HT1080 (cell line): ENCODE measurements around the gene STUB1. TPM values are rescaled to one million over a fixed set of nuclear protein-coding genes. Genes with fewer than 3 reads are reported as not detected.

Experiments
- DNase-seq: peaks from one replicate; pipeline ENCODE4 v3.0.0-alpha.2; 2015; ENCODE audit warnings: low read depth
- total RNA-seq: library from RNA; depleted of rRNA; stranded (reverse); fragments of >200 nt; shearing (Covaris generic); gene quantifications from 2 replicates; pipeline ENCODE4 v1.2.3, GENCODE V29; 2014; rRNA removed

The STUB1 gene
- total RNA-seq, 1 experiment from 2014 or later = 208 TPM

DNA sequence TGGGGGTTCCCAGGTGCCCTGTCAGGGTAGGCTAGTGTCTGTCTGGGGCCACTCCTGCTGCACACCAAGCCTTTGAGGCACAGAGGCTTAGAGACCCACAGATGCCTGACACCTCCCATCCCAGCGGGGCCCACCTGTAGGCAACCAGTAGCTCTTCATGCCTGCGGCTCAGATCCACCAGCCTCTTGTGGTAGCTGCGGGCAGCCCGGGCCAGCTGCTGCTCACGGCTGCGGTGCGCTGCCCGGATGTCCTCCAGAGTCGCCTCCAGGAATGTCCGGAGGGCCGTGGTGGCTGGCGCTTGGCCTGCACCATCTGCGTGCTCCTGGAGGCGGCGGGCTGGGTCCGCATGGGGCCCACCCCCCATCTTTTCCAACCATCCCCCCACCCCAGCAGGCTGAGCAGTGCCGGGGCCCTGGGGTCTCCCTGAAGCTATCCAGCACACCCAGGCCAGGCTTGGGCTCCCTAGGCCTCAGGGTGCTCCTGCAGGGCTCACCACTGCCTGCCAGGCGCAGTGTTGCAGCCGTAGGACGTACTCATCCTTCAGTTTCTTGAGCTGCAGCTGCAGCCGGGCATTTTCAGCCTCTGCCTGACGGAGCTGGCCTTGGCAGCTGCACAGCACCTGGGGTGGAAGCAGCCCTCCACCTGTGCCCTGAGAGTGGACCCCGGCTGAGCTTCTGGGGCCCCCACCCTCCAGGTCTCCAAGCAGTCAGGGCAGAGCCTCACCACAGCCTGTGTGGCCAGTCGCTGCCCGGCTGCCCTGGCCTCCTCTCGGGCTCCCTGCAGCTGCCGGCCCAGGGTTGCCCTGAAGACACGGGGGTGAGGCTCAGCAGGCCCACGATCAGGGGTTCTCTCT lies 44.2 kb downstream of the STUB1 start:
- no peak for DNase-seq

DNA sequence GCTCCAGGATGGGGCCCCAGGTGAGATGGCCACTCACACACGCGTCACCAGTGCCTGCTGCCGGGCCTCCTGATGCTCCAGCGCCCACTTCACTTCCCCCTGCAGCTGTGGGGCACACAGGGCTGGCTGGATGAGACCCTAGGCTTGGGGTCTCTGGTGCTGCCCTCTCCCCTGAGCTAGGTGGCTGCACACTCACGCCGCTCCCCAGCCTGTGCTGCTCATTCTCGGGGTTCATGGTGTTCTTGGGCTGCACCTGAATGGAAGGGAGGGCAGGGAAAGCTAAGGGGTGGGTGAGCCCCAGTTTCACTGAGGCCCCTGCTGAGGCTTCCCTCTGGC lies 44.8 kb downstream of the STUB1 start:
- DNase-seq = no peak

DNA sequence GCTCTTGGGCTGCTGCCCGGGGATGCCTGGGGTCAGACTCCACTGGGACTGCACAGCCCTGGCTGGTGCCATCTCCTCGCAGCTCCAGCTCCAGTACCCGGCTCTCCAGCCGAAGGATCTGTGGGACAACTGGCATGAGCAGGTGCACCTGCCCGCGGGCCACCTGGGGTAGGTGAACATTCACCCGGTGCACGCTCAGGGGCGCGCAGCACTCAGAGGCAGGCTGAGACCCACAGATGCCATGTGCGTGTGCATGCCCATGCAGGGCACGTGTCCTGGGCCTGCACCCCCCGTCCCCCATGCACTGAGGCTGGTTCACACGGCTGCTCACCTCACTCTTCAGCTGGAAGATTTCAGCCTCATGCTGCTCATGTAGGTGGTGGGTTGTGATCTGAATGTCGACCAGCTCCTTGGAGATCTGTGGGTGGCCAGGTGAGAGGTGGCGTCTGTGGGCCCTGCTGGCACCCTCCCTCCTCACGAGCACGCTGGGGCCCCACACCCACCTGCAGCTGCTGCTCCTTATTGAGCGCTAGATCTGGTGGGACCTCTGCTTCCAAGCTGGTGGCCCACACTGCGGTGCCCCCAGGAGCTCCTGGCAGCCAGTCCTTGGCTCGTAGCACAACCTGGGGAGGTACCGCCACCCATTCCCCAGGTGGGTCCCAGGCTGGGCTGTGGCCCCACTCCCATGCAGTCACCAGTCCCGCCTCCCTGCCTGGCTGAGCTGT lies 45.4 kb downstream of the STUB1 start:
- no peak for DNase-seq

DNA sequence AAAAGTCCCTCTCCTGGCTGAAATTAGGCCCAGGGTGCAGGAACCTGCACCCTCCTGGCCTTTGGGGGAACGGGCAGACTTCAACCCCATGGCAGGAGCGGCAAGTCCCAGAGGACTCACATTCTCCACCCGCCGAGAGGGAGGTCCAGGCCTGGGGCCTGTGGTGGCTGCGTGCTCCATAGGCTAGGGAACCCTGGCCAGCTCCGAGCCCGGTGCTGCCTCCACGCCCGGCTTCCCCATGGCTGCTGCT lies 45.9 kb downstream of the STUB1 start:
- no peak for DNase-seq

DNA sequence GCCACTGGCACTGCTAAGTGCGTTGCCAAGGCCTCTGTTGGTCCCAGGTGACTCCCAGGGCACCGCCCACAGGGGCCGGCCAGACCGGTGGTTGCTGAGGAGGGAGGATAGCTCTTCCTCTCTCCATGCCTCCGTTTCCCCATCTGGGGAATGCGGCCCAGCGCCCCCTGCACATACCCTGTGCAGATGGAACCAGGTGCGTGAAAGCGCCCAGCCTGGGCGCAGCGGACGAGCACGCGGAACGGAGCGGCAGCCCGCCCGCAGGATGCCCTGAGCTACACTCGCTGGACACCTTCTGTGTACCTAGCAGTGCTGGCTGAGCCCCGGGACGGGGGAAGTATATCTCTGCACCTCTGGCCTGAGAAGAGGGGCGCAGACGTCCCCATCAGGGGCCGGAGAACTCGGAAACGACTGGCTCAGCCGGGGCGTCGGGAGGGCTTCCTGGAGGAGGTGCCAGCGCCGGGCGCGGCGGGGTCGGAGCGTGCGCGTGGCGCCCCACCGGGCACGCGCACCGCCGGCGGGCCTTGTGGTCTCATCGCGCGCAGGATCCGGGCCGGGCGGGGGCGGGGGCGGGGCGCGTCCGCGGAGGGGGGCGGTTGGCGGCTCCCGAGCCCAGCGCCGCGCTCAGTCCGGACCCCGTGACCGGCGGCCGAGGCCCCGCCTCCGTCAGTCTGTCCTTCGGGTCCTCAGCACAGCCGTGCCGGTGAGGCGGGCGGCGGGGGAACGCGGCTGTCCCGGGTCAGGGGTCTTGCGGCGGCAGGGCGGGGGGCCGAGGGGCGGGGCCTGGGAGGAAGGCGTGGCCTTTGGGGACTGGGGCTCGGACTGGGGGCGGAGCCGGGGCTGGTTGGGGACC lies 46.5 kb downstream of the STUB1 start, which contains the start of the genes CCDC78 and HAGHL:
CCDC78 (minus strand) TSS at position 6 of the 853 bp plus-strand sequence. CDS start 76 bp downstream, outside the sequence.
HAGHL (plus strand) TSS at position 669 of the 853 bp plus-strand sequence. CDS start 404 bp downstream, outside the sequence.
- peak; percentile 54 for DNase-seq

- DNase-seq = no peak
These were observed 47.2 kb downstream of the STUB1 start for GRCh38 chr16:727291-727977.

- DNase-seq = peak; percentile 83
These were observed 48.1 kb downstream of the STUB1 start for GRCh38 chr16:728131-728889.

GRCh38 chr16:728890-729744 lies 48.9 kb downstream of the STUB1 start:
- no peak for DNase-seq

GRCh38 chr16:729768-730665 lies 49.8 kb downstream of the STUB1 start:
- DNase-seq = no peak

- no peak for DNase-seq
These were observed 50.7 kb downstream of the STUB1 start for GRCh38 chr16:730666-731509.

DNA sequence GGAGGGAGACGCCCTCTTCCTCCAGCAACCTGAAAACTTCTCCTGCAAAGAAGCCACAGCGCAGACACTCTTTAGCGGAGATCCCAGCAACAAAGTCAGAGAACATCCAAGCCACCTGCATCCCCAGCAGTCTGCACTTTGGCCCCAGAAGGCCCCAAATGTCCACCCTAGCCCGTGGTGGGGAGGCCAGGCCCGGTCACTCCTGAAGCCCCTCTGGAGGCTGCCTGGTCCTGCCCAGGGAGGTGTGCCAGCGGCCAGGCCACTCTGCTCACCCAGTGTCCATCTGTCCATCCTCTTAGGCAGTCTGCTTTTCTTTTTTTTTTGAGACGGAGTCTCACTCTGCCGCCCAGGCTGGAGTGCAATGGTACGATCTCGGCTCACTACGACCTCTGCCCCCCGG lies 52.1 kb downstream of the STUB1 start:
- DNase-seq = no peak

Other genes starting within 250 kb of the STUB1 start
- gene CAPN15, start 152.7 kb upstream of the STUB1 start, total RNA-seq = 92.4 and 122 TPM in 2 replicates
- gene PRR35, start 120.0 kb upstream of the STUB1 start, total RNA-seq = 0.10 TPM in 1 of 2 replicates, not detected in the other
- gene NHLRC4, start 113.4 kb upstream of the STUB1 start, total RNA-seq = 0.07 and 1.1 TPM in 2 replicates
- 38.2 and 53.0 TPM in 2 replicates for gene PIGQ, start 110.4 kb upstream of the STUB1 start, total RNA-seq
- gene RAB40C, start 90.3 kb upstream of the STUB1 start, total RNA-seq = 12.9 and 15.2 TPM in 2 replicates
- 0.03 and 0.14 TPM in 2 replicates for gene WFIKKN1, start 49.4 kb upstream of the STUB1 start, total RNA-seq
- 190 and 194 TPM in 2 replicates for gene METTL26, start 44.1 kb upstream of the STUB1 start, total RNA-seq
- 44.9 and 51.1 TPM in 2 replicates for gene MCRIP2, start 38.6 kb upstream of the STUB1 start, total RNA-seq
- gene WDR90, start 31.0 kb upstream of the STUB1 start, total RNA-seq = 27.0 and 27.9 TPM in 2 replicates
- 95.4 and 107 TPM in 2 replicates for gene RHOT2, start 12.3 kb upstream of the STUB1 start, total RNA-seq
- 1.1 and 1.6 TPM in 2 replicates for gene RHBDL1, start 4.7 kb upstream of the STUB1 start, total RNA-seq
- 43.0 and 46.2 TPM in 2 replicates for gene JMJD8, start 3.9 kb downstream of the STUB1 start, total RNA-seq
- 3.4 and 4.1 TPM in 2 replicates for gene WDR24, start 10.0 kb downstream of the STUB1 start, total RNA-seq
- gene FBXL16, start 25.4 kb downstream of the STUB1 start, total RNA-seq = 2.0 and 4.2 TPM in 2 replicates
- gene METRN, start 34.7 kb downstream of the STUB1 start, total RNA-seq = 119 and 152 TPM in 2 replicates
- gene ANTKMT, start 40.7 kb downstream of the STUB1 start, total RNA-seq = 42.3 and 54.6 TPM in 2 replicates
- 4.2 and 4.6 TPM in 2 replicates for gene CCDC78, start 46.0 kb downstream of the STUB1 start, total RNA-seq
- gene HAGHL, start 46.7 kb downstream of the STUB1 start, total RNA-seq = 18.6 and 27.2 TPM in 2 replicates
- 33.1 and 35.7 TPM in 2 replicates for gene CIAO3, start 60.6 kb downstream of the STUB1 start, total RNA-seq
- 0.23 TPM in 1 of 2 replicates, not detected in the other for gene MSLN, start 80.3 kb downstream of the STUB1 start, total RNA-seq
- 84.1 and 114 TPM in 2 replicates for gene RPUSD1, start 108.0 kb downstream of the STUB1 start, total RNA-seq
- 41.6 and 45.6 TPM in 2 replicates for gene CHTF18, start 108.2 kb downstream of the STUB1 start, total RNA-seq
- gene GNG13, start 120.3 kb downstream of the STUB1 start, total RNA-seq = not detected in 2 replicates